Measurements from ENCODE around the gene TMPRSS11A.

The TMPRSS11A gene

GRCh38 chr4:67931256-67931655, 32.0 kb downstream of the TMPRSS11A start:
- no peaks in the 10 kb centered on the region for H4K20me1 ChIP-seq (ENCODE audit: insufficient read depth, low read length)
- no peak overlapping the region for H3K9ac ChIP-seq (ENCODE audit: low read depth, low read length)
- peaks cover 10% of the 10 kb centered on the region for H3K9me3 ChIP-seq (ENCODE audit: insufficient read depth, low read length, severe bottlenecking)
- peaks cover 28% of the 10 kb centered on the region for H3K4me1 ChIP-seq (ENCODE audit: insufficient read depth, low read length)
- DNase-seq (no peak), ATAC-seq (ENCODE audit: insufficient read depth, low read depth) (no peak)
- no peak overlapping the region for H3K4me3 ChIP-seq (ENCODE audit: low read depth in 1 of 2, low read length in 2 of 2)
- no peaks in the 10 kb centered on the region for H3K79me2 ChIP-seq (ENCODE audit: insufficient read depth, low read length)
- H3K36me3 ChIP-seq (ENCODE audit: insufficient read depth, low read length): no peaks in the 10 kb centered on the region
- H3K27ac ChIP-seq (ENCODE audit: low read length): no peak overlapping the region
- H2AFZ ChIP-seq (ENCODE audit: low read depth, low read length): no peak overlapping the region
- H3K27me3 ChIP-seq (ENCODE audit: insufficient read depth, low read length, poor library complexity): no peaks in the 10 kb centered on the region
- TF ChIP-seq, protein P1, sequence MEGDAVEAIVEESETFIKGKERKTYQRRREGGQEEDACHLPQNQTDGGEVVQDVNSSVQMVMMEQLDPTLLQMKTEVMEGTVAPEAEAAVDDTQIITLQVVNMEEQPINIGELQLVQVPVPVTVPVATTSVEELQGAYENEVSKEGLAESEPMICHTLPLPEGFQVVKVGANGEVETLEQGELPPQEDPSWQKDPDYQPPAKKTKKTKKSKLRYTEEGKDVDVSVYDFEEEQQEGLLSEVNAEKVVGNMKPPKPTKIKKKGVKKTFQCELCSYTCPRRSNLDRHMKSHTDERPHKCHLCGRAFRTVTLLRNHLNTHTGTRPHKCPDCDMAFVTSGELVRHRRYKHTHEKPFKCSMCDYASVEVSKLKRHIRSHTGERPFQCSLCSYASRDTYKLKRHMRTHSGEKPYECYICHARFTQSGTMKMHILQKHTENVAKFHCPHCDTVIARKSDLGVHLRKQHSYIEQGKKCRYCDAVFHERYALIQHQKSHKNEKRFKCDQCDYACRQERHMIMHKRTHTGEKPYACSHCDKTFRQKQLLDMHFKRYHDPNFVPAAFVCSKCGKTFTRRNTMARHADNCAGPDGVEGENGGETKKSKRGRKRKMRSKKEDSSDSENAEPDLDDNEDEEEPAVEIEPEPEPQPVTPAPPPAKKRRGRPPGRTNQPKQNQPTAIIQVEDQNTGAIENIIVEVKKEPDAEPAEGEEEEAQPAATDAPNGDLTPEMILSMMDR (IDR thresholded peaks at IDR 0.05; ENCODE audit: borderline replicate concordance, extremely low read depth, low read length, poor library complexity, severe bottlenecking): no peak
- no peak for TF ChIP-seq EZH2 (IDR thresholded peaks at IDR 0.05; ENCODE audit: borderline replicate concordance, low read depth, low read length, severe bottlenecking)
- no peak overlapping the region for H3K4me2 ChIP-seq (ENCODE audit: insufficient read depth, low read length)

DNA sequence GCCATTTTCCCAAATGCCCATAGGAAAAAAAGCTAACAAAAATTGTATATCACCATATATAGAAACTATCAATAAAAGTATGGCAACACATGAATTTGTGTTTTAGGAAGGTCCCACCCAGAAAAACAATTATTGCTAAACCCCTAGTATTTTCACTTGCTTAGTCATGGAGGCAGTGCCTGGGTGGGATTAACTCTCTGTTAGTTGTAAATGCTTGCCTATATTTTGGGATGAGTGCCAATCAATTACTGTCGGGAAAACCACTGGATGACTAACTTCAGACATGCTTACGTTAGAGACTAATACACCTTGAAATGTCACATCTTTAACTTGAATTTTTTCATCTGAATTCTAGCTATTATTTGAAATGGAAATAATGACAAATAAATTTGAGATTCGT, 33.9 kb downstream of the TMPRSS11A start:
- Histone ChIP-seq H3K4me3 (ENCODE audit: low read depth in 1 of 2, low read length in 2 of 2) (no peak overlapping the region), H3K36me3 (ENCODE audit: insufficient read depth, low read length) (no peaks in the 10 kb centered on the region), H3K27ac (ENCODE audit: low read length) (no peak overlapping the region), H3K9me3 (ENCODE audit: insufficient read depth, low read length, severe bottlenecking) (peaks cover 10% of the 10 kb centered on the region), H3K4me2 (ENCODE audit: insufficient read depth, low read length) (no peak overlapping the region), H2AFZ (ENCODE audit: low read depth, low read length) (no peak overlapping the region), H4K20me1 (ENCODE audit: insufficient read depth, low read length) (no peaks in the 10 kb centered on the region), H3K27me3 (ENCODE audit: insufficient read depth, low read length, poor library complexity) (no peaks in the 10 kb centered on the region), H3K4me1 (ENCODE audit: insufficient read depth, low read length) (peaks cover 11% of the 10 kb centered on the region), H3K9ac (ENCODE audit: low read depth, low read length) (no peak overlapping the region), H3K79me2 (ENCODE audit: insufficient read depth, low read length) (no peaks in the 10 kb centered on the region)
- no peak for ATAC-seq (ENCODE audit: insufficient read depth, low read depth)
- TF ChIP-seq EZH2 (IDR thresholded peaks at IDR 0.05; ENCODE audit: borderline replicate concordance, low read depth, low read length, severe bottlenecking): no peak
- TF ChIP-seq, protein P1 (IDR thresholded peaks at IDR 0.05; ENCODE audit: borderline replicate concordance, extremely low read depth, low read length, poor library complexity, severe bottlenecking): no peak
- DNase-seq: no peak

DNA sequence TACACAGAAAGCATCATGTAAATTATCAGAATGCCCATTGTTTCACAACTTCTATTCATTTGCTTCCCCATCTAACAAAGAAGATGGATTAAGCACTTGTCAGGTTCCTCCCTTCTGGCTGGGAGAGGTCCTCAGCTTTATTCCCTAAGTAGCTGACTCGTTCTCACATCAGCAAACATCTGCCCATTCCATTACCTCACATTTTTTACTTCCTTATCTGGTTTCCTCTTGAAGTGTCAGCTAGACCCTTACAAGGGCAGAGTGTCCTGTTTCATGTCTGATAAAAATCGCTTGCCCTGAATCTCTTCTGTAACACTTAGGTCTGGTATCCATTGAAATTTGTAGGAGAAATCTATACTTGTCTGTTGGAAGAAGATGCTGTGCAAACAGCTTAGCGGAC, 34.7 kb downstream of the TMPRSS11A start:
- Histone ChIP-seq H2AFZ (ENCODE audit: low read depth, low read length) (no peak overlapping the region), H3K79me2 (ENCODE audit: insufficient read depth, low read length) (no peaks in the 10 kb centered on the region), H3K9ac (ENCODE audit: low read depth, low read length) (no peak overlapping the region), H3K4me1 (ENCODE audit: insufficient read depth, low read length) (peaks cover 2% of the 10 kb centered on the region), H3K27me3 (ENCODE audit: insufficient read depth, low read length, poor library complexity) (no peaks in the 10 kb centered on the region), H3K4me3 (ENCODE audit: low read depth in 1 of 2, low read length in 2 of 2) (no peak overlapping the region), H3K27ac (ENCODE audit: low read length) (no peak overlapping the region), H4K20me1 (ENCODE audit: insufficient read depth, low read length) (no peaks in the 10 kb centered on the region), H3K9me3 (ENCODE audit: insufficient read depth, low read length, severe bottlenecking) (peaks cover 10% of the 10 kb centered on the region), H3K36me3 (ENCODE audit: insufficient read depth, low read length) (no peaks in the 10 kb centered on the region), H3K4me2 (ENCODE audit: insufficient read depth, low read length) (no peak overlapping the region)
- no peak for ATAC-seq (ENCODE audit: insufficient read depth, low read depth)
- TF ChIP-seq EZH2 (IDR thresholded peaks at IDR 0.05; ENCODE audit: borderline replicate concordance, low read depth, low read length, severe bottlenecking): no peak
- TF ChIP-seq, protein P1 (IDR thresholded peaks at IDR 0.05; ENCODE audit: borderline replicate concordance, extremely low read depth, low read length, poor library complexity, severe bottlenecking): no peak
- DNase-seq: no peak

DNA sequence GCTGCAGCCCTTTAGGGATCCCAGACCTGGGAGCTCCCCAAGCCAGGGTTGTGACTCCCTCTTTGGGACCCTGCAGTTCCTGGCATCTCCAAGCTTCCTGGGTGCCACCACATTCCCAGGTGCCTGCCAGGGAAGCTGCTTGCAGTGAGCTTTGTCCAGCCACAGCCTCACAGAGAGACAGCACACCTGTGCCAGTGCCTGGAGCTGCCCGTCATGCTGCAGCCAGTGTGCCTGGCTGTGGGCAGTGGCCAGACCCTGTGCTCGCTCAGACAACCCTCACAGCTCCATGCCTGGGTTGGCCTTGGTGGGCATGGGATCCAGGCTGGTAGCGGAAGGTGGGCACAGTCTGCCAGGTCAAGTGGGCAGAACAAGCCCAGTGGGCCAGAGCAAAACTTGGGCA, 36.0 kb downstream of the TMPRSS11A start:
- Histone ChIP-seq H3K4me1 (ENCODE audit: insufficient read depth, low read length) (no peaks in the 10 kb centered on the region), H3K79me2 (ENCODE audit: insufficient read depth, low read length) (no peaks in the 10 kb centered on the region), H3K36me3 (ENCODE audit: insufficient read depth, low read length) (no peaks in the 10 kb centered on the region), H3K4me3 (ENCODE audit: low read depth in 1 of 2, low read length in 2 of 2) (no peak overlapping the region), H3K4me2 (ENCODE audit: insufficient read depth, low read length) (no peak overlapping the region), H3K9ac (ENCODE audit: low read depth, low read length) (no peak overlapping the region), H3K27me3 (ENCODE audit: insufficient read depth, low read length, poor library complexity) (no peaks in the 10 kb centered on the region), H4K20me1 (ENCODE audit: insufficient read depth, low read length) (no peaks in the 10 kb centered on the region), H3K9me3 (ENCODE audit: insufficient read depth, low read length, severe bottlenecking) (peaks cover 10% of the 10 kb centered on the region), H3K27ac (ENCODE audit: low read length) (no peak overlapping the region), H2AFZ (ENCODE audit: low read depth, low read length) (no peak overlapping the region)
- TF ChIP-seq EZH2 (IDR thresholded peaks at IDR 0.05; ENCODE audit: borderline replicate concordance, low read depth, low read length, severe bottlenecking): no peak
- TF ChIP-seq, protein P1 (IDR thresholded peaks at IDR 0.05; ENCODE audit: borderline replicate concordance, extremely low read depth, low read length, poor library complexity, severe bottlenecking): no peak
- no peak for DNase-seq
- ATAC-seq (ENCODE audit: insufficient read depth, low read depth): no peak

Data from DND-41 (cell line).